D721Med (cell line): Measurements from ENCODE around the gene KRTAP4-11.
"Not testable (repeated sequence)": the region's sequence is repeated elsewhere in the genome, so short reads cannot be mapped to it uniquely, and the experiment has no call there.

ENCODE experiments used
- DNase-seq: peaks from one replicate; pipeline ENCODE4 v3.0.0; 2011; ENCODE audit warnings: low spot score; ENCODE audit not compliant: insufficient read length
- FAIRE-seq: peaks from 2 replicates; lab custom pipeline; 2011; peaks lifted over from hg19 to GRCh38; lab: Jason Lieb, UNC
- TF ChIP-seq, protein P1 (sequence below): IDR thresholded peaks from 2 replicates; pipeline ENCODE4 v1.5.1; 2012; ENCODE audit warnings: mild to moderate bottlenecking, control low read depth; ENCODE audit not compliant: insufficient read depth; ENCODE audit errors: missing control alignments

KRTAP4-11 gene

DNA sequence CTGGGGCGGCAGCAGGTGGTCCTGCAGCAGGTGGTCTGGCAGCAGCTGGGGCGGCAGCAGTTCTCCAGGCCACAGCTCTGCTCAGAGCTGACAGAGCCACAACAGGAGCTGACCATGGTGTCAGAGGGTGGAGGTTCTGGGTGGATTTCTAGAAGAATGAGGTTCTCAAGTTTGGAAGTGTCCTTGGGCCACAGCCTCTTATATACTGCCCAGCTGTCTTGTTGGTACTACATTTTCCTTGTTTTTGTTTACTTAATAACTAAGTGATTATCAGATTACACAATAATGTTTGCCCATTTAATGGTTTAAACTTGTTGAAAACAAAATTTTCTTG is 31.4 kb upstream of the KRTAP4-11 start, which contains the start of gene KRTAP4-5:
Gene KRTAP4-5 (minus strand): TSS at position 174 of the 334 bp plus-strand sequence. CDS start 58 bp downstream, at position 116.
- FAIRE-seq (no peak), DNase-seq (no peak)
- TF ChIP-seq, protein P1, sequence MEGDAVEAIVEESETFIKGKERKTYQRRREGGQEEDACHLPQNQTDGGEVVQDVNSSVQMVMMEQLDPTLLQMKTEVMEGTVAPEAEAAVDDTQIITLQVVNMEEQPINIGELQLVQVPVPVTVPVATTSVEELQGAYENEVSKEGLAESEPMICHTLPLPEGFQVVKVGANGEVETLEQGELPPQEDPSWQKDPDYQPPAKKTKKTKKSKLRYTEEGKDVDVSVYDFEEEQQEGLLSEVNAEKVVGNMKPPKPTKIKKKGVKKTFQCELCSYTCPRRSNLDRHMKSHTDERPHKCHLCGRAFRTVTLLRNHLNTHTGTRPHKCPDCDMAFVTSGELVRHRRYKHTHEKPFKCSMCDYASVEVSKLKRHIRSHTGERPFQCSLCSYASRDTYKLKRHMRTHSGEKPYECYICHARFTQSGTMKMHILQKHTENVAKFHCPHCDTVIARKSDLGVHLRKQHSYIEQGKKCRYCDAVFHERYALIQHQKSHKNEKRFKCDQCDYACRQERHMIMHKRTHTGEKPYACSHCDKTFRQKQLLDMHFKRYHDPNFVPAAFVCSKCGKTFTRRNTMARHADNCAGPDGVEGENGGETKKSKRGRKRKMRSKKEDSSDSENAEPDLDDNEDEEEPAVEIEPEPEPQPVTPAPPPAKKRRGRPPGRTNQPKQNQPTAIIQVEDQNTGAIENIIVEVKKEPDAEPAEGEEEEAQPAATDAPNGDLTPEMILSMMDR = no peak

DNA sequence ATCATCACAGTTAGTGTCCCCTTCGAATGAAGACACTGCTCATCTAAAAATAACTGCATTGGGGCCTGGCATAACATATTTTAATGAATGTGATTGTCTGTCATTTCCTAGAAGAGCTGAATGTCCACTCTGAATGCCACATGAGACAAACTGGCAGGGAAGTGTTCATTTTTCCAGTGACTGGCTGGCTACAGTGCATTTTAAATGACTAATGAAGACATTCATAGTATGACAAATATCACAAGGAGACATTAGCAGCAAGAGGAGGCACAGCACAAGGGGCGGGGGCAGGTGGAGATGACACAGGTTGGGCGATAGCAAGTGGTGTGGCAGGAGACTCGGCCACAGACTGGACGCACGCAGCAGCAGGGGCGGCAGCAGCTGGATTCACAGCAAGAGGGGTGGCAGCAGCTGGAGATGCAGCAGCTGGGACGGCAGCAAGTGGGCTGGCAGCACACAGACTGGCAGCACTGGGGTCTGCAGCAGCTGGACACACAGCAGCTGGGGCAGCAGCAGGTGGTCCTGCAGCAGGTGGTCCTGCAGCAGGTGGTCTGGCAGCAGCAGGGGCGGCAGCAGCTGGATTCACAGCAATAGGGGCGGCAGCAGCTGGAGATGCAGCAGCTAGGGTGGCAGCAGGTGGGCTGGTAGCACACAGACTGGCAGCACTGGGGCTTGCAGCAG is 30.9 kb upstream of the KRTAP4-11 start:
- DNase-seq, FAIRE-seq: not testable (repeated sequence)

DNA sequence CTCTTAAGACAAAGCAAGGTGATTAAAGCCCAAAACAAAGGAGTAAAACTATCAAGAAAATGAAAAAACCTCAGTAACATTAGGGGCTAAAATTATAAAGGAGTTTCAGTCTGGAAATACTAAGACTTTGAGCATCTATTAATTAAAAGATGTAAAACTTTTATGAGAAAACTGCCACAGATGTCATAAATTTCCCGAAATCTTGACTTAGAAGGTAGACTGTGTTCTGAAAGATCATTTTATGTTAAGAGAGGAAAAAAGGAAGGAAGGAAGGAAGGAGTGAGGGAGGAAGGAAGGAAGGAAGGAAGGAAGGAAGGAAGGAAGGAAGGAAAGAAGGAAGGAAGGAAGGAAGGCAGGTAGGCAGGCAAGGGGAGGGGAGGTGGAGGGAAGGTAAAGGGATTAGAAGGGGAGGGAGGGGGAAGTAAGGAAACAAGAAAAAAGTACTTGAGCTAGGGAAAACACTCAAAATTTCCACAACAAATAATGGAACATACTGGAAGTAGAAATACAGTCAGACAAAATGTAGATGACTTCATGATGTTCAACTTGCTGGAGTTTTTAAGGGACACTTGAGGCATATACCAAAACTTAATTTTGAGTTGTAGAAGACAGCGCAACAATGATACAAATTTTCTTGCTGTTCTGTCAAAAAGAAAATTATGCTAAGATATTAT is 29.5 kb upstream of the KRTAP4-11 start:
- FAIRE-seq (no peak), DNase-seq (no peak)
- TF ChIP-seq, protein P1 = no peak

DNA sequence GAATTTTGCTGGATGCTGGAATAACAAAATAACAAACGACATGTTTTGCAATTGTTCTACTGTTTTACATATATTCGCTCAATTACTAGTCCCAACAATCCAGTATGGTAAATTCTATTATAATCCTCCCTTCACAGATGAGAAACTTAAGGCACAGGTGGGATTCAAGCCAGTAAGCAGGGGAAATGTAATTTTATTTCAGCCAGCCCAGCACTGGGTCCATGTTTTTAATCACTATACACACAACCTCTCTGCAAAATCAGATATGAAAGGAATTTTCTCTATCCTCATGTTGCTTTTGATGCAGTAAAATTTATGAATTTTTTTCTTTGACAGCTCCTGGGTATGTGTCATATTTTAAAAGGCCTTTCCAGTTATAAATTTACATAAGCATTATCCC is 27.1 kb upstream of the KRTAP4-11 start:
- DNase-seq (no peak), FAIRE-seq (no peak)
- TF ChIP-seq, protein P1 = no peak

DNA sequence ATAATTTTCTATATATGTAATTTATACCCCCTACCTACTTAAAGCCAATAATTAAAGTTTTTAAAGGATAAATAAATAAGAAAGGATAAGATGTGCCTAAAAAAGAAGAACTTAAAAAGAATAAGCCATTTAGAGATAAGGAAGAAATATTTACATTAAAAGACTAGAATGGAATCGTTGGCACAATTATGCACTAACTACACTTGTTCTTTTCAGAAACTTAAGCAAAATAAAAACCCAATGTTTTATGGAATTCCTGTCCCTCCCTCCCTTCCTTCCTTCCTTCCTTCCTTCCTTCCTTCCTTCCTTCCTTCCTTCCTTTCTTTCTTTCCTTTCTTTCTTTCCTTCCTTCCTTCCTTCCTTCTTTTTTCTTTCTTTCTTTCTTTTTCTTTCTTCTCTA is 26.7 kb upstream of the KRTAP4-11 start:
- FAIRE-seq (no peak), DNase-seq (no peak)
- TF ChIP-seq, protein P1 = no peak

DNA sequence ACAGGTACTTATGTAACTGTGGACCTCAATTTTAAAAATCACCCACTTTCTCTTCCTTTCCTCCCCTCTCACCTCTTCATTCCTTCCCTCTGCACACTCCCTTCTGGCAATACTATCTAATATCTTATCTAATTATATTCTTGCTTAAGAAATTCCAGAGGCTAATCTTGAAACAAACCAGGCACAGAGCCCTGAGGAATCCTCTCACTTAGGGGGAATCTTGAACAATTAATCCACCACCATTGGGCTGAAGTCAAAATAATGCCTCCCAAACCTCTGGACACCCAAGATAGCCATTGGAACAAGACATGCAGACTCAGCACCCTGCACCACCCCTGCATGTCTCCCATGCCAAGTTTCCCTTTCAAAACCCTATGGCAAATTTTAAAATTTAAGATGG is 23.2 kb upstream of the KRTAP4-11 start:
- no peak for DNase-seq
- FAIRE-seq = no peak
- TF ChIP-seq, protein P1 = no peak

DNA sequence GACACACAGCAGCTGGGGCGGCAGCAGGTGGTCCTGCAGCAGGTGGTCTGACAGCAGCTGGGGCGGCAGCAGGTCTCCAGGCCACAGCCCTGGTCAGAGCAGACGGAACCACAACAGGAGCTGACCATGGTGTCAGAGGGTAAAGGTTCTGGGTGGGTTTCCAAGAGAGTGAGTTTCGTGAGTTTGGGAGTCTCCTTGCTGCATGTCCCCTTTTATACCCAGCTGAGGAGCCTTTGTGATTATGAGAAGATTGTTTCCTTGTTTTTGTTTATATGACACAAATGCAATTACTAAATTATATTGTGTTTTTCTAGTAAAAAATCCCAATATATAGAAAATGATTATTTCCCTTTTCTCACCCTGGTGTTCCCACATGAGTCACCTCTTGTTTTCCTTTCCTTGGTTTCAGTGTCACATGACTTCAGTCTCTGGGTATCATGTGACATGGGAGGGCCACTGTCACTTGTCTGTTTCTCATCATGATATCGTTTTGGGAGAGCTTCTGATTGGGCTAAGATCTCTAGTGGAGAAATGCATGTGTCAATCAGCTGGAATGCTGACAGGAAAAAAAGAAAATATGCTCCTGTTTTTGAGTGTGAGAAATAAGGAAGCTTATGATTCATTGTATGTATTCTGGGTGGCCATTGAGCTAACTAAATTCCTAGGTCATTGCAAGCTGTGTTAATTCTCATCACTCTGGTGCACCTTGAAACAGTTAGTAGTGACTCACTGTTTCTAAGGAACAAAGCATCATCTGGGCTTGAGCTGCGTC is 22.4 kb upstream of the KRTAP4-11 start, which contains the start of gene KRTAP4-6:
Gene KRTAP4-6 (minus strand): TSS at position 185 of the 772 bp plus-strand sequence. CDS start 57 bp downstream, at position 128.
- TF ChIP-seq, protein P1 = no peak
- no peak for FAIRE-seq
- DNase-seq = no peak

DNA sequence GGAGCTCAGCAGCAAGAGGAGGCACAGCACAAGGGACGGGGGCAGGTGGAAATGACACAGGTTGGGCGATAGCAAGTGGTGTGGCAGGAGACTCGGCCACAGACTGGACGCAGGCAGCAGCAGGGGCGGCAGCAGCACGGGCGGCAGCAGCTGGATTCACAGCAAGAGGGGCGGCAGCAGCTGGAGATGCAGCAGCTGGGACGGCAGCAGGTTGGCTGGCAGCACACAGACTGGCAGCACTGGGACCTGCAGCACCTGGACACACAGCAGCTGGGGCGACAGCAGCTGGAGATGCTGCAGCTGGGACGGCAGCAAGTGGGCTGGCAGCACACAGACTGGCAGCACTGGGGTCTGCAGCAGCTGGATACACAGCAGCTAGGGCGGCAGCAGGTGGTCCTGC is 21.7 kb upstream of the KRTAP4-11 start:
- FAIRE-seq, DNase-seq: not testable (repeated sequence)
